Measurements from ENCODE around the gene ONECUT3.

The ONECUT3 gene

GRCh38 chr19:1815605-1816529, 62.6 kb downstream of the ONECUT3 start:
- no peak overlapping the region for H3K4me3 ChIP-seq (ENCODE audit: control insufficient read depth, low read depth, low read length)
- no peak for TF ChIP-seq CTCF (conservative IDR thresholded peaks at IDR 0.05; ENCODE audit: control insufficient read depth, insufficient read depth, low read depth, low read length)
- DNase-seq (ENCODE audit: low read depth), result no peak

GRCh38 chr19:1816530-1817298, 63.4 kb downstream of the ONECUT3 start:
- TF ChIP-seq CTCF (conservative IDR thresholded peaks at IDR 0.05; ENCODE audit: control insufficient read depth, insufficient read depth, low read depth, low read length), result no peak
- no peak for DNase-seq (ENCODE audit: low read depth)
- H3K4me3 ChIP-seq (ENCODE audit: control insufficient read depth, low read depth, low read length), result no peak overlapping the region

- TF ChIP-seq CTCF (conservative IDR thresholded peaks at IDR 0.05; ENCODE audit: control insufficient read depth, insufficient read depth, low read depth, low read length), result no peak
- no peak overlapping the region for H3K4me3 ChIP-seq (ENCODE audit: control insufficient read depth, low read depth, low read length)
- no peak for DNase-seq (ENCODE audit: low read depth)
Observed at GRCh38 chr19:1817553-1818179, 64.4 kb downstream of the ONECUT3 start.

GRCh38 chr19:1818549-1819195, 65.4 kb downstream of the ONECUT3 start:
- no peak overlapping the region for H3K4me3 ChIP-seq (ENCODE audit: control insufficient read depth, low read depth, low read length)

GRCh38 chr19:1819341-1820255, 66.3 kb downstream of the ONECUT3 start:
- H3K4me3 ChIP-seq (ENCODE audit: control insufficient read depth, low read depth, low read length), result no peak overlapping the region
- no peak for TF ChIP-seq CTCF (conservative IDR thresholded peaks at IDR 0.05; ENCODE audit: control insufficient read depth, insufficient read depth, low read depth, low read length)
- DNase-seq (ENCODE audit: low read depth), result no peak

More at GRCh38 chr19:1818549-1819195, 65.4 kb downstream of the ONECUT3 start:
- TF ChIP-seq CTCF (conservative IDR thresholded peaks at IDR 0.05; ENCODE audit: control insufficient read depth, insufficient read depth, low read depth, low read length), result no peak
- DNase-seq (ENCODE audit: low read depth), result no peak

Measured in fibroblast of mammary gland (primary cell).